GM21515 (cell line): ENCODE data around the gene SLC12A7.

Experiments used
- ATAC-seq: cut with Tn5 transposase; IDR thresholded peaks from one replicate; pipeline ENCODE4 v1.9.1; 2021; ENCODE audit not compliant: unreplicated experiment

Gene SLC12A7

GRCh38 chr5:1112596-1113331 is 901 bp upstream of the SLC12A7 start:
- no peak for ATAC-seq

- peak; percentile 27 for ATAC-seq
Observed at GRCh38 chr5:1111241-1111726, 579 bp downstream of the SLC12A7 start.

GRCh38 chr5:1110307-1111240 is 1.3 kb downstream of the SLC12A7 start:
- ATAC-seq: no peak

GRCh38 chr5:1109542-1110306 is 2.1 kb downstream of the SLC12A7 start:
- no peak for ATAC-seq

GRCh38 chr5:1108865-1109174 is 3.0 kb downstream of the SLC12A7 start:
- ATAC-seq: no peak

GRCh38 chr5:1108023-1108864 is 3.6 kb downstream of the SLC12A7 start:
- no peak for ATAC-seq

GRCh38 chr5:1107167-1108022 is 4.5 kb downstream of the SLC12A7 start:
- ATAC-seq: no peak

- ATAC-seq: no peak
Observed at GRCh38 chr5:1106385-1107166, 5.3 kb downstream of the SLC12A7 start.

- no peak for ATAC-seq
Observed at GRCh38 chr5:1105350-1106265, 6.3 kb downstream of the SLC12A7 start.

- no peak for ATAC-seq
Observed at GRCh38 chr5:1104327-1105006, 7.4 kb downstream of the SLC12A7 start.

GRCh38 chr5:1103505-1104326 is 8.1 kb downstream of the SLC12A7 start:
- no peak for ATAC-seq

- no peak for ATAC-seq
Observed at GRCh38 chr5:1103093-1103492, 8.8 kb downstream of the SLC12A7 start.

- ATAC-seq: no peak
Observed at GRCh38 chr5:1101961-1102713, 9.7 kb downstream of the SLC12A7 start.

- no peak for ATAC-seq
Observed at GRCh38 chr5:1100664-1101574, 10.9 kb downstream of the SLC12A7 start.
